Measurements from ENCODE around the gene MAML3.

- TF ChIP-seq CTCF (IDR thresholded peaks at IDR 0.05; ENCODE audit: low read depth, low read length, poor library complexity, severe bottlenecking), result no peak
- TF ChIP-seq EZH2phosphoT487 (IDR thresholded peaks at IDR 0.05; ENCODE audit: borderline replicate concordance, low read length), result no peak
Measured at GRCh38 chr4:139735381-139736273, 418.4 kb downstream of the MAML3 start.

Measured in DOHH2 (cell line).